Endothelial cell of umbilical vein (primary cell): Measurements from ENCODE around the gene POU6F2. TPM values are rescaled to one million over a fixed set of nuclear protein-coding genes. Genes with fewer than 3 reads are reported as not detected.

ENCODE experiments used
- BruUV-seq: library from RNA; stranded (reverse); fragments of 400-500 nt; replicated peaks from 2 replicates; lab custom pipeline; 2021; lab: Mats Ljungman, UMichigan
- CTCF ChIA-PET: fragments of 300-600, 350-600 bp; sonication (Branson Sonifier 250); formaldehyde crosslinking; loops from one replicate; lab custom pipeline; 2021; ENCODE audit warnings: antibody characterized with exemption, inconsistent platforms; lab: Charles Lee
- POLR2A ChIA-PET: fragments of 300-600, 350-600 bp; sonication (Branson Sonifier 250); formaldehyde crosslinking; loops from one replicate; lab custom pipeline; 2021; ENCODE audit warnings: antibody characterized with exemption, inconsistent platforms; lab: Charles Lee
- DNase-seq: peaks from one replicate; pipeline ENCODE4 v3.0.0-alpha.2; 2011; ENCODE audit warnings: low read depth, low spot score
- FAIRE-seq: peaks from 2 replicates; lab custom pipeline; 2011; peaks lifted over from hg19 to GRCh38; lab: Jason Lieb, UNC
- H2AFZ ChIP-seq: 2 replicates; pipeline ENCODE4 v1.6.0; 2012; ENCODE audit warnings: low read depth, low read length, control low read depth, inconsistent platforms
- H3K27ac ChIP-seq: 2 replicates; pipeline ENCODE4 v1.5.1; 2011; ENCODE audit warnings: low read depth, mild to moderate bottlenecking, control low read depth, low read length, moderate library complexity; ENCODE audit not compliant: insufficient read depth
- H3K27me3 ChIP-seq, 2 experiments: 2 replicates each; pipeline versions ENCODE4 v1.6.0 to v1.6.1; 2011; ENCODE audit warnings: low read length in 2 of 2, mixed read lengths in 1 of 2; ENCODE audit not compliant: control insufficient read depth in 2 of 2, insufficient read depth in 2 of 2
- H3K36me3 ChIP-seq, 2 experiments: 2 replicates in 1 of 2; 3 replicates in 1 of 2; pipeline ENCODE4 v1.5.1; 2011; ENCODE audit warnings: low read length in 2 of 2, mild to moderate bottlenecking in 1 of 2, moderate library complexity in 1 of 2; ENCODE audit not compliant: control insufficient read depth in 2 of 2, insufficient read depth in 2 of 2; ENCODE audit errors: extremely low read depth in 1 of 2
- H3K4me1 ChIP-seq: 3 replicates; pipeline ENCODE4 v1.5.1; 2011; ENCODE audit warnings: mild to moderate bottlenecking, low read length; ENCODE audit not compliant: control insufficient read depth, insufficient read depth; ENCODE audit errors: extremely low read depth
- H3K4me2 ChIP-seq: 2 replicates; pipeline ENCODE4 v1.6.1; 2011; ENCODE audit warnings: low read length, control low read depth, mixed read lengths; ENCODE audit not compliant: insufficient read depth
- H3K4me3 ChIP-seq, 3 experiments: fragments of 200-600 bp in 1 of 3; sonication (generic), shearing (Covaris generic) in 1 of 3; replicated peaks in 1 of 3; 2 replicates each; pipeline ENCODE4 v1.5.1; 2011 to 2016; ENCODE audit warnings: control low read depth in 3 of 3, low read length in 3 of 3, mild to moderate bottlenecking in 2 of 3, inconsistent platforms in 1 of 3, low read depth in 1 of 3, moderate library complexity in 1 of 3; ENCODE audit not compliant: insufficient read depth in 1 of 3
- H3K79me2 ChIP-seq: 2 replicates; pipeline ENCODE4 v1.6.0; 2012; ENCODE audit warnings: low read length, inconsistent platforms; ENCODE audit not compliant: control insufficient read depth, insufficient read depth
- H3K9ac ChIP-seq: replicated peaks from 2 replicates; pipeline ENCODE3; 2011; ENCODE audit warnings: low read length, control low read depth; ENCODE audit not compliant: insufficient read depth; ENCODE audit errors: extremely low read depth
- H3K9me1 ChIP-seq: replicated peaks from 3 replicates; pipeline ENCODE4 v1.6.0; 2011; ENCODE audit warnings: mild to moderate bottlenecking, low read length; ENCODE audit not compliant: control insufficient read depth, insufficient read depth; ENCODE audit errors: extremely low read depth
- H3K9me3 ChIP-seq: replicated peaks from 2 replicates; pipeline ENCODE4 v1.5.1; 2012; ENCODE audit warnings: low read length, inconsistent platforms; ENCODE audit not compliant: control insufficient read depth, insufficient read depth
- H4K20me1 ChIP-seq: replicated peaks from 2 replicates; pipeline ENCODE3; 2011; ENCODE audit warnings: mild to moderate bottlenecking, low read length; ENCODE audit not compliant: control insufficient read depth, insufficient read depth; ENCODE audit errors: extremely low read depth
- EZH2 ChIP-seq: IDR thresholded peaks from 2 replicates; pipeline ENCODE4 v1.6.1; 2012; ENCODE audit warnings: borderline replicate concordance, low read depth, mild to moderate bottlenecking, moderate library complexity, low read length, inconsistent platforms; ENCODE audit not compliant: severe bottlenecking
- FOS ChIP-seq: IDR thresholded peaks from 2 replicates; pipeline ENCODE4 v1.6.1; 2011; ENCODE audit warnings: mild to moderate bottlenecking, low read length, moderate library complexity, borderline replicate concordance; ENCODE audit not compliant: insufficient read depth
- GATA2 ChIP-seq: IDR thresholded peaks from 2 replicates; pipeline ENCODE4 v1.7.0; 2011; ENCODE audit warnings: low read depth, mild to moderate bottlenecking, moderate library complexity, mixed read lengths, low read length; ENCODE audit not compliant: insufficient read length, insufficient read depth
- JUN ChIP-seq: IDR thresholded peaks from 2 replicates; pipeline ENCODE4 v1.6.1; 2011; ENCODE audit warnings: borderline replicate concordance, low read depth; ENCODE audit not compliant: insufficient read length, insufficient read depth
- MYC ChIP-seq: IDR thresholded peaks from one replicate; pipeline ENCODE4 v1.6.1; 2011; ENCODE audit warnings: mild to moderate bottlenecking, low read depth, low read length
- POLR2A ChIP-seq: IDR thresholded peaks from 2 replicates; pipeline ENCODE4 v1.6.1; 2012; ENCODE audit warnings: low read depth, mild to moderate bottlenecking, control low read depth, low read length
- POLR2AphosphoS5 ChIP-seq: IDR thresholded peaks from 2 replicates; pipeline ENCODE4 v1.6.1; 2012; ENCODE audit warnings: low read depth, mild to moderate bottlenecking, control low read depth, low read length, moderate library complexity; ENCODE audit not compliant: insufficient read depth
- dilution Hi-C: fragments of 300-500 bp; cut with MboI; formaldehyde crosslinking; loops from one replicate; pipeline ENCODE4 v1.15.0; 2019; ENCODE audit warnings: low sequenced_read_pairs; ENCODE audit not compliant: extremely low pct_ligation_motif_present
- intact Hi-C: fragments of 100-400 bp; cut with micrococcal nuclease; formaldehyde crosslinking; loops from one replicate; pipeline ENCODE4 v1.10.0; 2022
- polyA plus RNA-seq, 4 experiments: library from polyadenylated mRNA; depleted of rRNA in 3 of 4; stranded (reverse) in 3 of 4; unstranded in 1 of 4; fragments of >200 nt; gene quantifications; 2 replicates each; pipeline versions ENCODE4 v1.2.1 to v1.2.3, GENCODE V29; 2011 to 2012; ENCODE audit warnings: missing spikeins in 1 of 4
- total RNA-seq: library from RNA; stranded (reverse); gene quantifications from 2 replicates; pipeline ENCODE4 v1.2.3, GENCODE V29; 2021
- TF ChIP-seq, protein P1 (sequence below), 2 donors: IDR thresholded peaks; 1 replicate in 1 of 2; 2 replicates in 1 of 2; pipeline ENCODE4 v1.5.1; 2011; ENCODE audit warnings: low read length in 2 of 2, mild to moderate bottlenecking in 2 of 2, moderate library complexity in 2 of 2, control low read depth in 1 of 2, inconsistent platforms in 1 of 2, low read depth in 1 of 2; ENCODE audit not compliant: insufficient read depth in 1 of 2; ENCODE audit errors: extremely low read depth in 1 of 2
- TF ChIP-seq, protein P2 (sequence below): IDR thresholded peaks from 2 replicates; pipeline ENCODE4 v1.6.1; 2011; ENCODE audit not compliant: insufficient read depth, insufficient read length

The POU6F2 gene
- total and polyA plus RNA-seq, 2 donors (not counting 3 experiments of a cell fraction or from before 2014, with no cell fraction given), result 0.29 TPM; not detected in 1

- ChIA-PET POLR2A (no interaction called here), CTCF (no interaction called here)
- no peaks in the 10 kb centered on the region for H4K20me1 ChIP-seq
- no peaks in the 10 kb centered on the region for H3K36me3 ChIP-seq
- no peak overlapping the region for H2AFZ ChIP-seq
- H3K9ac ChIP-seq, result no peak overlapping the region
- no TSS peak for BruUV-seq
- H3K27ac ChIP-seq, result no peak overlapping the region
- H3K4me1 ChIP-seq, result no peaks in the 10 kb centered on the region
- H3K4me3 ChIP-seq, result no peak overlapping the region
- dilution Hi-C loops (no loop called here), intact Hi-C loops (no loop called here)
- no peaks in the 10 kb centered on the region for H3K9me3 ChIP-seq
- H3K4me2 ChIP-seq, result no peak overlapping the region
- DNase-seq, result no peak
- no peaks in the 10 kb centered on the region for H3K9me1 ChIP-seq
- FAIRE-seq, result no peak
- H3K27me3 ChIP-seq, result no peaks in the 10 kb centered on the region
- H3K79me2 ChIP-seq, result no peaks in the 10 kb centered on the region
- no peak for TF ChIP-seq POLR2A
- no peak for TF ChIP-seq POLR2AphosphoS5
- TF ChIP-seq EZH2, result no peak
- TF ChIP-seq, protein P1, sequence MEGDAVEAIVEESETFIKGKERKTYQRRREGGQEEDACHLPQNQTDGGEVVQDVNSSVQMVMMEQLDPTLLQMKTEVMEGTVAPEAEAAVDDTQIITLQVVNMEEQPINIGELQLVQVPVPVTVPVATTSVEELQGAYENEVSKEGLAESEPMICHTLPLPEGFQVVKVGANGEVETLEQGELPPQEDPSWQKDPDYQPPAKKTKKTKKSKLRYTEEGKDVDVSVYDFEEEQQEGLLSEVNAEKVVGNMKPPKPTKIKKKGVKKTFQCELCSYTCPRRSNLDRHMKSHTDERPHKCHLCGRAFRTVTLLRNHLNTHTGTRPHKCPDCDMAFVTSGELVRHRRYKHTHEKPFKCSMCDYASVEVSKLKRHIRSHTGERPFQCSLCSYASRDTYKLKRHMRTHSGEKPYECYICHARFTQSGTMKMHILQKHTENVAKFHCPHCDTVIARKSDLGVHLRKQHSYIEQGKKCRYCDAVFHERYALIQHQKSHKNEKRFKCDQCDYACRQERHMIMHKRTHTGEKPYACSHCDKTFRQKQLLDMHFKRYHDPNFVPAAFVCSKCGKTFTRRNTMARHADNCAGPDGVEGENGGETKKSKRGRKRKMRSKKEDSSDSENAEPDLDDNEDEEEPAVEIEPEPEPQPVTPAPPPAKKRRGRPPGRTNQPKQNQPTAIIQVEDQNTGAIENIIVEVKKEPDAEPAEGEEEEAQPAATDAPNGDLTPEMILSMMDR (IDR thresholded peaks at IDR 0.05; ENCODE audit: extremely low read depth in 1 of 2, insufficient read depth in 1 of 2, low read depth in 1 of 2, low read length in 2 of 2), result no peak
- no peak for TF ChIP-seq FOS
- TF ChIP-seq GATA2, result no peak
Measured at GRCh38 chr7:39183796-39184195, 206.1 kb downstream of the POU6F2 start.

DNA sequence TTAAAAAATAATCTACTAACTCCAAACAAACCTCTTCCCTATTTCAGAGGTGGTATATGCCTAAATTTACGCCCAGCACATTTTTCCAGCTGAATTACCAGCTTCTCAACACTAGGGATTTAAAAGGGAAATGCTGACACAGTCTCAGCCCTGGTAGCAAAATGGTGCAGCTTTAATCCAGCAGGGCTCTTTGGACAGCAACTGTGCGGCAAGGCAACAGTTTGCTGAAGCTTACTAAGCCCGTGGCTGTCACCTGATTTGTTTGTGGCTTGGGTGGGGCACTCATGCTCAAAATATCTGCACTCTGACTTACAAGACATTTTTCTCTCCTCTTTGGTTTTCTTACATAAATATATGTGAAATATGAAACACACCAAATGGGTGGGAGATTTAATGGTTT is 206.7 kb downstream of the POU6F2 start:
- Histone ChIP-seq H3K79me2 (no peaks in the 10 kb centered on the region), H3K27me3 (no peaks in the 10 kb centered on the region), H3K4me3 (no peak overlapping the region), H4K20me1 (no peaks in the 10 kb centered on the region), H3K9ac (no peak overlapping the region), H3K9me1 (no peaks in the 10 kb centered on the region), H2AFZ (no peak overlapping the region), H3K4me1 (no peaks in the 10 kb centered on the region), H3K4me2 (no peak overlapping the region), H3K27ac (no peak overlapping the region), H3K36me3 (no peaks in the 10 kb centered on the region), H3K9me3 (no peaks in the 10 kb centered on the region)
- DNase-seq (no peak), FAIRE-seq (no peak)
- intact Hi-C loops (no loop called here), dilution Hi-C loops (no loop called here)
- ChIA-PET POLR2A (no interaction called here), CTCF (no interaction called here)
- BruUV-seq, result no TSS peak
- TF ChIP-seq EZH2 (no peak), POLR2A (no peak), MYC (no peak), GATA2 (no peak), POLR2AphosphoS5 (no peak), JUN (no peak), FOS (no peak)
- TF ChIP-seq, protein P1 (IDR thresholded peaks at IDR 0.05; ENCODE audit: extremely low read depth in 1 of 2, insufficient read depth in 1 of 2, low read depth in 1 of 2, low read length in 2 of 2), result no peak
- TF ChIP-seq, protein P2, sequence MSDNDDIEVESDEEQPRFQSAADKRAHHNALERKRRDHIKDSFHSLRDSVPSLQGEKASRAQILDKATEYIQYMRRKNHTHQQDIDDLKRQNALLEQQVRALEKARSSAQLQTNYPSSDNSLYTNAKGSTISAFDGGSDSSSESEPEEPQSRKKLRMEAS, result no peak
